Measurements from ENCODE around the gene HBS1L.

DNA sequence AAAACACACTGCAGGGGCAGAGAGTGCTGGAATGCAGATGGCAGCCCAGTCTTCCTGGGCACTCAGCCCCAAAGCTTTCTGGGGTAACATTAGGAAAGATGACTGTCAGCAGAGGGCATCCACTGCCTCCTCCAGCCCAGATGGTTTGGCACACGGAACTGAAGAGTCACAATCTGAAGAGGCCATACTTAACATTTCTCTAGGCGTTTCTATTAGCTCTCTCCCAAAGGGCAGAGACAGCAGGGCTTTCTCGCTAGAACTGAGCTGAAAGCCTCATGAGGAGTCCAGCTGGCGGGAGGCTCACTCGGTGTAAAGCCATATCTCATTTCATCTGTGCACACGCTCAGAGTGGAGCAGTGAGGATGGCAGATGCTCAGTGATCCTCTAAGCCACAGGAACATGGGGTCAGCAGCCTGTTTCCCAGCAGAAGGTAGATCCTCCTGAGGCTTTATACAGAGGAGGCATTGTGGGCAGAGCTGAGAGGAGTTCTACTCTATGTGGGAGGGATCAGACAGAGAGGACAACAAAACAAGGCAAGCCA lies 132.8 kb downstream of the HBS1L start:
- TF ChIP-seq, protein P1, sequence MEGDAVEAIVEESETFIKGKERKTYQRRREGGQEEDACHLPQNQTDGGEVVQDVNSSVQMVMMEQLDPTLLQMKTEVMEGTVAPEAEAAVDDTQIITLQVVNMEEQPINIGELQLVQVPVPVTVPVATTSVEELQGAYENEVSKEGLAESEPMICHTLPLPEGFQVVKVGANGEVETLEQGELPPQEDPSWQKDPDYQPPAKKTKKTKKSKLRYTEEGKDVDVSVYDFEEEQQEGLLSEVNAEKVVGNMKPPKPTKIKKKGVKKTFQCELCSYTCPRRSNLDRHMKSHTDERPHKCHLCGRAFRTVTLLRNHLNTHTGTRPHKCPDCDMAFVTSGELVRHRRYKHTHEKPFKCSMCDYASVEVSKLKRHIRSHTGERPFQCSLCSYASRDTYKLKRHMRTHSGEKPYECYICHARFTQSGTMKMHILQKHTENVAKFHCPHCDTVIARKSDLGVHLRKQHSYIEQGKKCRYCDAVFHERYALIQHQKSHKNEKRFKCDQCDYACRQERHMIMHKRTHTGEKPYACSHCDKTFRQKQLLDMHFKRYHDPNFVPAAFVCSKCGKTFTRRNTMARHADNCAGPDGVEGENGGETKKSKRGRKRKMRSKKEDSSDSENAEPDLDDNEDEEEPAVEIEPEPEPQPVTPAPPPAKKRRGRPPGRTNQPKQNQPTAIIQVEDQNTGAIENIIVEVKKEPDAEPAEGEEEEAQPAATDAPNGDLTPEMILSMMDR (IDR thresholded peaks at IDR 0.05): no peak
- no peak for TF ChIP-seq POLR2A (IDR thresholded peaks at IDR 0.05)
